GM21526 (cell line): ENCODE measurements around the gene ZMYM3.

Experiments used
- ATAC-seq: cut with Tn5 transposase; IDR thresholded peaks from one replicate; pipeline ENCODE4 v1.9.1; 2021; ENCODE audit warnings: moderate library complexity; ENCODE audit not compliant: unreplicated experiment, low FRiP score

ZMYM3 gene

DNA sequence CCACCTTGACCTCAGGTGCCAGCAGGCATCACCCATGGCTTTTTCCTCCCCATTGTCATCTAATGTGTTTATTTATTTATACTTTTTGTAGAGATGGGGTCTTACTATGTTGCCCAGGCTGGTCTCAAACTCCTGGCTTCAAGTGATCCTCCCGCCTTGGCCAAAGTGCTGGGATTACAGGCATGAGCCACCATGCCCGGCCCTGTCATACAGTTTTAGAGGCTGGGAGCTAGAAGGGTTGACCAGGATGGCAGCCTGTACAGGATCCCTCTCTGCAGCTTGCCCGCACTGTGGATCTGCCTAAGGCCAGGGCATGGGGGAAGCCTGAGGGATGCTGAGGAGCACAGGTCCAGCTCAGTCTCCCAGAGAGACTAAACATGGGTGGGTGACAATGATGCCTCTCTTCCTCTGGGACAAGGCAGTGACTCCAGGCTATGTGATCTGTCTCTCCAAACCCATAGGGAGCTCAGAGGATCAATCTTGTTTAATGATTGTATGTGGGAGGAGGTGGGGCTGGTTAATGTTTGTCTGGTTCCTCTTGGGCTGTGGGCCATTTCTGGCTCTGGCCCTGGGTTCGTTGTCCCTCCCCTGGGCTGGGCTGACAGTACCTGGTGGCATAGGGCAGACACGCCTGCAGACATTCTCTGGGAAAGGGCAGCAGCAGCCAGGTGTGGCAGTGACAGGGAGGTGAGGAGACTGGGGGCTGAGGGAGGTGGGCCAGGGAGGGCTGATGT is 39.2 kb downstream of the ZMYM3 start:
- ATAC-seq: no peak

DNA sequence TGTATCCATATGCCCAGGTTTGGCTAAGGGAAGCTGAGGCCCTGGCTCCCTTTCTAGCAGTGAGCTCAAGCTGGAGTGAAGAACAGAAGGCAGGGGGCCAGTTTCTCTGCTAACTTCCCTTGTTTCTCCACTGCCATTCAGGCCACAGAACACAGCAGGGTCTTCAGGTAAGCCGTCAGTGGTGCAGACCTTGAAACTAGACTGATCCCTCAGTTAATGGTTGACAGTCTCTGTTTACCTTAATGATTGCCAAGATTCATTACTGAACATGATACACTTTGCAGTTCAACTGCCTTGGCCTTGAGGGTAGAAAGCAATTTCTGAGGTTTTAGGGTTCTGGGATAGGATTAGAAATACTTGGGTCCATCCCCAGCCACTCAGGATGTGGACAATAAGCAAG is 39.8 kb downstream of the ZMYM3 start:
- ATAC-seq: no peak

GRCh38 chrX:71212536-71212935 is 41.4 kb downstream of the ZMYM3 start:
- ATAC-seq: no peak

DNA sequence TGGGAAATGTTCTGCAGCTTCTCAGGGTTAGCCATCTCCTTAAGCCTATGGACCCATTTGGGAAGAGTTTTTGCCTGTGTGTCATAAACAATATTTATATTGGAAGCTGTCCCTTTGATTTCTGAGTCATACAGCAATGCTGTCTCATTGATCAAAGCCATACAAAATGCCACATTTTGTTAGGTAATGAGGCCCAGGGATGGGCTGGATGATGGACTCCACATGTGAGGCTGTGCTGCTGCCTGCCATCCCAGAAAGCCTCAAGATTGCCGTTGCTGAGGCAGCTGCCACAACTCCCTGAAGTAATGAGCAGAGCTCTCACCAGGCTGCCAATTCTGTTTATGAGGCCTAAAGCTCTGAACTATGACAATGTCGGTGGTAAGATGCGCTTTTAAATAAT is 43.1 kb downstream of the ZMYM3 start:
- ATAC-seq: no peak

GRCh38 chrX:71199252-71200008 is 54.5 kb downstream of the ZMYM3 start:
- ATAC-seq: no peak

GRCh38 chrX:71198066-71198465 is 55.9 kb downstream of the ZMYM3 start:
- peak; percentile 77 for ATAC-seq

DNA sequence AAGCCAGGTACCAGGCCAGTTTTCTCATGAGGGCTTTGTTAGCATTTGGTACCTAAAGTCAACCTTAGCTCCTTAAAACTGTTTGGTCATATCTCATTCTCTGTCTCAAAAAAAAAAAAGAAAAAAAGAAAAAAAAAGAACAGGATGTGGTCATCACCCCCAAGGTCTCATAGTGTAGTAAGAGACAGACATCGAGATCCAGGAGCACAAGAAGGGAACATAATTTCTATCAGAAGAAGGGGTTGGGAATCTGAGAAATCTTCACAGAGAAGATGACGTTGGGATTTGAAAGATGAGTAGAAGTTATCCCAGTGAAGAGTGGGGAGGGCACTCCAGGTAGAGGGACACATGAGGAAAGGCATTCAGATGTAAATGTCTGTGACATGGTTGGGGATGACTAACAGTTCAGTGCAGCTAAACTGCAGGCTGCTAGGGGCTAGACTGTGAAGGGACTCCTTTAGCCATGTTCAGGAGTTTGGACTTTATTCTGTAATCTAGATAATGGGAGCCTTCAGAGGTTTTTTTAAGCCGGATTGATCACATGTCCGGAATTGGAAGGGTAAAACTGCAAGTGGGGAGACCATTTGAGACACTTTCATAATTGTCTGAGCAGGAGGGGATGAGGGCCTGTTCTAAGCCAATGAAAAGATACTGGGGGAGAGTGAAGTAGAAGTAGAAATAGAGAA is 57.8 kb downstream of the ZMYM3 start:
- no peak for ATAC-seq

GRCh38 chrX:71191248-71191647 is 62.7 kb downstream of the ZMYM3 start:
- no peak for ATAC-seq
